DND-41 (cell line): ENCODE data around the gene SPIB.

Source experiments
- CTCF ChIP-seq: IDR thresholded peaks from 2 replicates; pipeline ENCODE4 v1.5.1; 2012; ENCODE audit warnings: borderline replicate concordance, low read length, moderate library complexity, mild to moderate bottlenecking; ENCODE audit not compliant: poor library complexity, severe bottlenecking; ENCODE audit errors: extremely low read depth
- EZH2 ChIP-seq: IDR thresholded peaks from 3 replicates; pipeline ENCODE4 v1.6.1; 2012; ENCODE audit warnings: borderline replicate concordance, low read depth, mild to moderate bottlenecking, moderate library complexity, low read length, inconsistent platforms; ENCODE audit not compliant: severe bottlenecking

- TF ChIP-seq CTCF = no peak
- no peak for TF ChIP-seq EZH2
Measured at GRCh38 chr19:50402544-50403301, 16.0 kb upstream of the SPIB start.
